Bronchial epithelial cell (primary cell): ENCODE data around the gene MOG. TPM values are rescaled to one million over a fixed set of nuclear protein-coding genes. Genes with fewer than 3 reads are reported as not detected.
A peak's percentile ranks its signal among the peaks of the same experiment; 100 is the strongest.

Source experiments
- DNase-seq: peaks from one replicate; pipeline ENCODE4 v3.0.0-alpha.2; 2010; ENCODE audit warnings: low read depth
- FAIRE-seq: peaks from 2 replicates; lab custom pipeline; 2011; peaks lifted over from hg19 to GRCh38; lab: Jason Lieb, UNC
- H3K27me3 ChIP-seq: 2 replicates; pipeline ENCODE4 v1.5.1; 2011; ENCODE audit warnings: low read length; ENCODE audit not compliant: control insufficient read depth, insufficient read depth
- H3K36me3 ChIP-seq: 2 replicates; pipeline ENCODE4 v1.5.1; 2011; ENCODE audit warnings: low read length; ENCODE audit not compliant: control insufficient read depth, insufficient read depth
- H3K4me3 ChIP-seq: 2 replicates; pipeline ENCODE4 v1.5.1; 2011; ENCODE audit warnings: mild to moderate bottlenecking, low read depth, low read length, control low read depth
- total RNA-seq: library from RNA; depleted of rRNA; stranded (reverse); fragments of >200 nt; gene quantifications from 2 replicates; pipeline ENCODE4 v1.2.1, GENCODE V29; 2014
- TF ChIP-seq, protein P1 (sequence below): IDR thresholded peaks from 2 replicates; pipeline ENCODE4 v1.5.1; 2011; ENCODE audit warnings: mild to moderate bottlenecking, moderate library complexity, low read length, control low read depth, inconsistent platforms; ENCODE audit not compliant: insufficient read depth, severe bottlenecking

The MOG gene
- total RNA-seq, 1 donor from 2014 or later, result not detected

DNA sequence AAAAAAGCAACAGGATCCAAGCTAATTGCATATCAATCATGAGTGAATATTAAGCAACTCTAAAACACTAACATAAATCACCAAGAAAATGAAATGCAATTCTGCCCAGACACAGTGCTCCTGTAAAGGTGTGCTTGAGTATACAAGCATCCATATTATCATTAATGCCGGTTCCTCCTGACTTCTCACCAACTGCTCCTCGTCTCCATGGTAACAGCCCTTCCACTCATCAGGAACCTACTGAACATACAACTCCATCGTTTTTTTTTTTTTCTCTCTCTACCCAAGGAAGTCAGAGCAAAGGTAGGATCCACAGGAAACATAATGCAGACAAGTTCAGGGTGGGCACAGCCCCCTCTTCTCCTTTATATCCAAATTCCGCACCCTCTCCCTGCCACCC lies 36.3 kb upstream of the MOG start:
- no peak overlapping the region for H3K4me3 ChIP-seq
- DNase-seq (no peak), FAIRE-seq (no peak)
- TF ChIP-seq, protein P1, sequence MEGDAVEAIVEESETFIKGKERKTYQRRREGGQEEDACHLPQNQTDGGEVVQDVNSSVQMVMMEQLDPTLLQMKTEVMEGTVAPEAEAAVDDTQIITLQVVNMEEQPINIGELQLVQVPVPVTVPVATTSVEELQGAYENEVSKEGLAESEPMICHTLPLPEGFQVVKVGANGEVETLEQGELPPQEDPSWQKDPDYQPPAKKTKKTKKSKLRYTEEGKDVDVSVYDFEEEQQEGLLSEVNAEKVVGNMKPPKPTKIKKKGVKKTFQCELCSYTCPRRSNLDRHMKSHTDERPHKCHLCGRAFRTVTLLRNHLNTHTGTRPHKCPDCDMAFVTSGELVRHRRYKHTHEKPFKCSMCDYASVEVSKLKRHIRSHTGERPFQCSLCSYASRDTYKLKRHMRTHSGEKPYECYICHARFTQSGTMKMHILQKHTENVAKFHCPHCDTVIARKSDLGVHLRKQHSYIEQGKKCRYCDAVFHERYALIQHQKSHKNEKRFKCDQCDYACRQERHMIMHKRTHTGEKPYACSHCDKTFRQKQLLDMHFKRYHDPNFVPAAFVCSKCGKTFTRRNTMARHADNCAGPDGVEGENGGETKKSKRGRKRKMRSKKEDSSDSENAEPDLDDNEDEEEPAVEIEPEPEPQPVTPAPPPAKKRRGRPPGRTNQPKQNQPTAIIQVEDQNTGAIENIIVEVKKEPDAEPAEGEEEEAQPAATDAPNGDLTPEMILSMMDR, result no peak
- H3K27me3 ChIP-seq, result no peaks in the 10 kb centered on the region
- peaks cover 2% of the 10 kb centered on the region for H3K36me3 ChIP-seq

GRCh38 chr6:29624520-29624961 lies 32.4 kb upstream of the MOG start:
- Histone ChIP-seq H3K27me3 (no peaks in the 10 kb centered on the region), H3K4me3 (no peak overlapping the region), H3K36me3 (peaks cover 2% of the 10 kb centered on the region)
- TF ChIP-seq, protein P1, result no peak
- DNase-seq, result no peak
- no peak for FAIRE-seq

GRCh38 chr6:29625337-29625930 lies 31.5 kb upstream of the MOG start:
- FAIRE-seq, result no peak

GRCh38 chr6:29626948-29627754 lies 29.7 kb upstream of the MOG start:
- H3K4me3 ChIP-seq, result no peak overlapping the region
- H3K27me3 ChIP-seq, result no peaks in the 10 kb centered on the region
- peaks cover 1% of the 10 kb centered on the region for H3K36me3 ChIP-seq
- FAIRE-seq (no peak), DNase-seq (no peak)
- TF ChIP-seq, protein P1, result no peak

More at GRCh38 chr6:29625337-29625930, 31.5 kb upstream of the MOG start:
- Histone ChIP-seq H3K36me3 (peaks cover 2% of the 10 kb centered on the region), H3K4me3 (no peak overlapping the region), H3K27me3 (no peaks in the 10 kb centered on the region)
- no peak for DNase-seq
- TF ChIP-seq, protein P1, result no peak

DNA sequence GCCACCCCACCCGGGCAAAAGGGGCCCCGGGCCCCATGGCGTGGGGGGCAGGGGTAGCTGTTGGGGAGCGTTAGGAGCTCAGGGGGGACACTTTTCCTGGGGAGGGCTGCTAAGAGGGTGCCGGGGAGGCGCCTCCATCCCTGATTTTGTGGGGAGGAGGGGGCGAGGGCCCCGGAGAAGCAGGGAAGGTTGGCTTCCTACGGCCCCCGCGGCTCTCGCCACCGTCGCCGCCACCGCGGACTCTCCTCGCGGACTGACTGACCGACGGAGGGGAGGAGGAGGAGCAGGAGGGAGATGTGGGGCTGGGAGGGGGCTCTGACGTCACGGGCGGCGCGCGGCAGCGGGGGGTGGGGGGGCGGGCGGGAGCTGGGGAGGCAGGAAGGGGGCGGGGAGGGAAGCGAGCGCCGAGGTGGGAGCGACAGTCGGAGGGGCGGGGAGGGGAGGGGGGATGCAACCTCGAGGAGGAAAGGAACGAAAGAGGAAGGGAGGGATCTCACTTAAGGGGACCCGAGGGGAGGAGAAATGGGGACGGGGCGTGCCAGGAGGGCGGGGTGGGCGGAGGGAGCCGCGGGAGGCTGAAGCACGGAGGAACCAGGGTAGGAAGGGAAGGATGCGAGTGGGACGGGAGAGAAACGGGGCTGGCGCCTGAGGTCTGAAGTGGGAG lies 29.0 kb upstream of the MOG start:
- no peak for FAIRE-seq
- Histone ChIP-seq H3K4me3 (peak overlapping the region; percentile 58), H3K36me3 (peaks cover 1% of the 10 kb centered on the region), H3K27me3 (no peaks in the 10 kb centered on the region)
- TF ChIP-seq, protein P1, result no peak
- DNase-seq, result peak; percentile 20
